ENCODE results near the gene SH3BP5.

SH3BP5 gene

DNA sequence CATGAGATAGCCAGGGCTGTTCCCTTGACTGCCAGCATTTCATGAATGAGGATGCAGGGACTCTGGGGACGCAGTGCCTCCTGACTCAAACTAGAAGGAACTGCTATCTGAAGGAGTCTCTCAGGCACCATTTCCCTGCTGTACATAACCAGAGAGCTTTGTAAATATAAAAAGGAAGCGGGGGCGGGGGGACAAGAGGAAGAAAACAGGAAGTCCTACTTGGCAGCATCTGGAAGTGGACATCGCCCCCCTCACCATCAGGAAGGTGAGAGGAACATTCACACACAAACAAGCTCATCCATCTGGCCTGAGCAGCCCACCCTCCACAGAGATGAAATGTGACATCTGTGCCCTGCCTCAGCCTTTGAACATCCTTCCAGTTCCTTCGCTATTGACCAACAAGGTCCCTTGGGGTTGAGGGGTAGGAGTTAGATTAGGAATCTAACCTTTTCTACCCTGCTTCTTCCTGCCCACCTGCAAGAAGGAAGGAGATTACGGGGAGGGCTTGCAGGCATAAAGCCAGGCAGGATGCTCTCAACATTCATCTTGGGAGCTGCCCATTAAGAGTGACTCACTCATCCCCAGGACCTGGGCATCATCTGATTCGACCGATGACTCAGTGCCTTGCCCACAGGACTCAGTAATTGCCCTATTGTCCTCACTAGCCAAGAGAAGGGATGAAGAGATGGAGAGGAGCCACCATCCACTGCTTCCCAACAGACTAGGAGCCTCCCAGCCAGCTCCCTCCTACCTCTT lies 31.9 kb downstream of the SH3BP5 start:
- DNase-seq: peak in 2 of 58 donors; percentile 22 to 75

DNA sequence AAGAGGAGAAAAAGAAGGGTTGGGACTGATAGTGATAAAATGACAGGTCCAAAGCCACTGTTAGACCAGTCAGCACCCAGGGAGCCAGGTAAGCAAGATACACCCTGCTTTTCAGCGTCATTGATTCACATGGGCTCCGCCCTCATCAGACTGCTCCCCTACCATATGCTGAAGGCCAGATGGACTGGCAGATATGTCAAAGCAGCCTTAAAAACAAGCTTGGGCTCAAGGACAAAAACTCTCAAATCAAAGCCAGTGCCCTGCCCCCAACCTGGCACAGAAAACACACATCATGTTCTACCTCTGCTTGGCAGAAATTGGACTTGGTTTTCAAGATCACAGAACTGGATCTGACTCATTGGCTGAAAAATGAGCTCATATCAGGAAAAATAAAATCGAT lies 33.4 kb downstream of the SH3BP5 start:
- peak in 4 of 58 donors; percentile 9 to 43 (median 22) for DNase-seq

DNA sequence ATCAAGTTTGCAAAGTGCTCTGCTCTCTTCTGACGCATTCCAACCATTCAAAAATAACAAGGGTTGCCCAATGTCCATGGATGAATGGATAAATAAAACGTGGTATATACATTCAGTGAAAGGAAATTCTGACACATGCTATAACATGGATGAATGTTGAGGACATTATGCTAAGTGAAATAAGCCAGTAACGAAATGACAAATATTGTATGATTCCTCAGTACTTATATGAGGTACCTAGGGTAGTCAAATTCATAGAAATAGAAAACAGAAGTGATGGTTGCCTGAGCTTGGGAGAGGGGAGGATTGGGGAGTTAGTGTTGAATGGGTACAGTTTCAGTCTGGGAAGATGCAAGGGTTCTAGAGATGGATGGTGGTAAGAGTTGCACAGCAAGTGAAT lies 33.9 kb downstream of the SH3BP5 start:
- no peak for DNase-seq

DNA sequence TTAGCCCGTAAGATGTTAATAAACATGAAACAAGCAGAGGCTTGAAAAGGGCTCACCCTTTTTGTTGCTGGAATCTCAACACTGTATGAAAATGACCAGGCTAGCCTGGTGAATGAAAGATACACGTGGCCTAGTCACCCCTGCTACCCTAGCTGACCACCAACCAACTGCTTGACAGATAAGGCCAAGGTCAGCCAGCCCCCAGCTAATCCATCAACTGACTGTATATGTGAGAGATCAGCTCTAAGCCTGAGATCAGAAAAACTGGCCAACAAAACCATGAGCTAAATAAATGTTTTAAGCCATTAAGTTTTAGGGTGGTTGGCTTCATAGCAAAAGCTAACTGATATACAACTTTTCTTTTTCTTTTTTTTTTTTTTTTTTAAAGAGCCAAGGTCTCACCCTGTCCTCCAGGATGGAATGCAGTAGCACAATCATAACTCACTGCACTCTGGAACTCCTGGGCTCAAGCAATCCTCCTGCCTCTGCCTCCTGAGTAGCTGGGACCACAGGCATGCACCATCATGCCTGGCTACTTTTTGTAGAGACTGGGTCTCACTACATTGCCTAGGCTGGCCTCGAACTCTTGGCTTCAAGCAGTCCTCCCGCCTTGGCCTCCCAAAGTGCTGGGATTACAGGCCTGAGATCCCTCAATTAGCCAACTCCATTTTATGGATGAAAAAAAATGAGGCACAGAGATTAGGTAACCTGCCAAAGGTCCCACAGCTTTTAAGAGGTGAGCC lies 34.6 kb downstream of the SH3BP5 start:
- DNase-seq: no peak

DNA sequence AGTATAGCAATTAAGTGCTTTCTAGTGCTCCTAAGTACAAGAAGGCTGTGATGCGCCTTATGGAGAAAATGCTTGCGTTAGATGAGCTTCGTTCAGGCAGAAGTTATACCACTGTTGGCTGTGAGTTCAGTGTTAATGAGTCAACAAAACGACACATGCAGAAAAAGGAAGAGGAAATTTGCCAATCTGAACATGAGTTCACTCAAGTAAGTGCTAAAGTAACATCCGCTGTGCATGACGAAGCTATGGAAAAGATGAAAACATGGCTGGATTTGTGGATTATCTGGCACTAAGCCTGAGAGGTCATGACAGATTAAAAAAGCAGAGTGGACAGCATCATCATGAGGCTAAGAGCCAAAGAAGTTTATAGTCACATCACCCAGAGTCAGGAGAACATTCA lies 36.9 kb downstream of the SH3BP5 start:
- DNase-seq: peak in 1 of 58 donors; percentile 53

DNA sequence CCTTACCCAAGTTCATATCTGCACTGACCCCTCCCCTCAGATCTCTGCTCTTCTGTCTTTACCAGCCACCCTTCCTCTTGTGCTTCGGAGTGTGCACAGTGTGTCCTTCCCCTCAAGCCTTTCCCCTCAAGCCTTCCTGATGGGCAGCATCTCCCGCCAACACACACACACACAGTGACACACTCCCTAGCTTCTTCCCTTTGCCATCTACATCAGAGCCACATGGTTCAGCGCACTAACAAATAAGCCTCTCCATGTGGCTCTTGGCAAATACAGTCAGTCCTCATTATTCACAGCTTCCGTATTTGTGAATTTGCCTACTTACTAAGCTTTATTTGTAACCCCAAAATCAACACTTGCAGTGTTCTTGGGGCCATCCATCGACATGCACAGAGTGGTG lies 37.5 kb downstream of the SH3BP5 start:
- DNase-seq: peak in 1 of 58 donors; percentile 22

DNA sequence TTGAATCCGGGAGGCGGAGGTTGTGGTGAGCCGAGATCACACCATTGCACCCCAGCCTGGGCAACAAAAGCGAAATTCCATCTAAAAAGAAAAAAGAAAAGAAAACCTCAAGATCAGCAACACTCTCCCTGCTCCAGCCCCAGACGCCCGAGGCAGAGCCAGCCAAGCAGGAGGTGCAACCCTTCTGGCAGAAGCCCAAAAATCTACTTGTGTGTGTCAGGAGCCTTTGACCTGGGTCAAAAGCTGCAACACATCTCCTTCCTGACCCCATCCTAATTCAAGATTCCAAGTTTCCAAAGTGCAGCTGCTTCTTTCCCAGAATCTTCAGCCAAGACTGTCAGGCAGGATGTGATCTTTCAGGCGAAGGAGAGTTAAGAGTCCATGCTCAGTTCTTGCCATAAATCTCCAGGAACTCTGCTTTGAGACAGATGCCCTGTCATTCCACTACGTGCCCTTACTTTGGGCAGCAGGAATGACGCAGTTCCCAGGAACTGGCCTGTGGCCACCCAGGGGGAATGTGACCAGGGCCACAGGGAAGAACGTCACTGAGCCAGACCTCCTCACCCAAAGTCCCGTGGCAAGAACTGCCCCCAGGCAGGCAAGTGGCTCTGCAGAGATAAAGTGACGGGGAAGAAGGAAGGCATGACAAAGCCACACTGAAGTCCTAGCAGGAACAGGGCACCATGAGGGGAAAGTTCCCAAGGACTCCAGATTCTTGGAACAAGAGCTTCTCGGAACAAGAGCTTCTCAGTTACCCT lies 39.4 kb downstream of the SH3BP5 start:
- peak in 3 of 58 donors; percentile 19 to 27 (median 24) for DNase-seq

DNA sequence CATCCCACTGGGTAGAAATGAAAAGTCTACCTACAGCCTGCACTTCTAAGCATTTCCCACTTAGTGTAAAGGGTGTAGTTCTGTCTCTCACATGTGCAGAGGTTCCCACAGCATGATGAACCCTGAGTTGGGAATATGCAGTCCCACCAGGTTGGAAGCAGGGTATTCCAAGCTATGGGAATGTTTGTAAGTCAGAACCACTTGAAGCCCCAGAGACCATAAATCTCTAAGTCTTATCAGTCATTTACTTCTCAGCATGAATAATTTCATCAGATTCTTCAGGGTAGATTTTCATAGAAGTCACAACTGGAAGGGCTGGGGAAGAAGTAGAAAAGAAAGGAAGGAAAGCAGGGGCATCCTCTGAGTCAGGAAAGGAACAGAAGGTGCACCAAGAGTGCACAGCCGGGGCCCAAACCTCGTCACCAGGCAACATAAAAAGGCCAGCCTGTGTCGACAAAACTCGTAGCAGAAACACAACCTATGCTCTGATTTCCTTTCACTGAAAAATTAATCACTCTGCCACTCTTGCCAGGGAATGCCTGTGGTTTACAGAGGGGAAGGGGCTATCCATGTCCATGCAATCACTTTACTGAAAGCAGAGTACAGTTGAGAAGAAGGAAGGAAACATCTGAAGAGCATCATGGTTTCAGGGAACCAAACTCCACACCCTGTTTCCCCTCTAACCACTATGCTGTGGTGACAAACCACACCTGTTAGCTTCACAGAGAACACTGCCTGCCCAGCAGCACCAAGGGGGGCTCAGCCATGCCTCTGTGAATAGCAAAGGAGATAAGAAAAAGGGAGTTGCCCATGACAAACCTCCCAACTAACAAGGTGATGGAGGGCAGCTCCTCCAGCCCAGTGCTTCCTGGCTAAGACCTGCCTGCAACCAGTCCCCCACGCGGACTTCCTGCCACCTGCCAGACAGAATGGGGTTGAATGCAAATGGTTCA lies 40.5 kb downstream of the SH3BP5 start:
- DNase-seq: no peak

DNA sequence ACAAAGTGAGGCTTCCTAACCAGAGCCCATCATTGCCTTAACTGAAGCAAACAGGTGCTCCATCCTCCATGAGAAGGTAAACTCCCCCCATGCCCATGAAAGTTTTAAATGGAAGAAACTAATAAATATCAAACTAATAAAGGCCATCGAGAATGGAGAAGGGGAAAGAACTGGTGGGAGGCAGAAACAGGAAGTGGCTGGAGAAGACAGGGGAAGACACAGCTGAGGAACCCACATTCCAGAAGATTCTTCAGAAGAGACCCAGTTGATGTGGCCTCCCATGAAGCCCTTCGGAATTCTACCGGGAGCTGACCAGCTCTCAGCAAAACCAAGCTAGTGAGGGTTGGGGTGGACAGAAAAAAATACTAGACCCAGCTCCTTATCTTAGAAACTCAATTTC lies 41.6 kb downstream of the SH3BP5 start:
- no peak for DNase-seq

DNA sequence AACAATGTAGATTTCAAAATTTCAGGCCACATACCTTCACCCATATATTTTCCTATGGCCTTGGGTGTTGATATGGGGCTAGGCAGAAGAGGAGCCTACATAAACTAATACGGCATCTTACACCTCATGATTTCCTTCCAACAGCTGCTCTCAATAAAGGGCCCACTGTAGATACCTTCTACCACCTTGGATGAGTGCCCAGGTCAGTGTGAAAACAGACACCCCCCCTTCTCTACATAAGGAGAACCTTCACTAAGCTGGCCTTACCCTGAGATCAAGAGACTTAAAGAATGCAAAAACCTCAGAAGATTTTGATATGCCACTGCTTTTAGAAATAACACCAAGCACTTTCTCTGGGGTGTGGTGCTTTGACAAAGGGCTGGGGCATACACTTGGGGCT lies 42.7 kb downstream of the SH3BP5 start:
- no peak for DNase-seq

DNA sequence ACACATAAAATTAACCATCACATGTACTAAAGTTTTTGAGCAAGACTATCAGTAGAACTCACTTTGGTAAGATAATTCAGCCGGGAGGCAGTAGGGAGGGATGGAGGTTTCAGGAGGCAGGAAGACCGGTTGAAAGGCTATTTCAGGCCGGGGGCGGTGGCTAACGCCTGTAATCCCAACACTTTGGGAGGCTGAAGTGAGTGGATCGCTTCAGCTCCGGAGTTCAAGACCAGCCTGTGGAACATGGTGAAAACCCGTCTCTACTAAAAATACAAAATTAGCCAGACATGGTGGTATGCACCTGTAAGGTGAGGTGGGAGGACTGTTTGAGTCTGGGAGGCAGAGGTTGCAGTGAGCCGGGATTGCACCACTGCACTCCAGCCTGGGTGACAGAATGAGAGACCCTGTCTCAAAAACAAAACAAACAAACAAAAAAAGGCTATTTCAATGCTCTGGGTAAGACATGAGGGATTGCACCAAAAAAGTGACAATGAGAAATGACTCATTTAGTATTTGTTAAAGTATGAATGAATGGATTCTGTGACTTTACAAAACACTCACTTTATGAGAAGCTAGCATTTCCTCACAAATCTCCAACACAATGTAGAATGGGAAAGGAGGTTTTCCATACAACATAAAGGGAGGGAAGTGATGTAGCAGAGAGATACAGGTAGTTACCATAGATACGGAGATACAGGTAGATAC lies 43.9 kb downstream of the SH3BP5 start:
- no peak for DNase-seq

DNA sequence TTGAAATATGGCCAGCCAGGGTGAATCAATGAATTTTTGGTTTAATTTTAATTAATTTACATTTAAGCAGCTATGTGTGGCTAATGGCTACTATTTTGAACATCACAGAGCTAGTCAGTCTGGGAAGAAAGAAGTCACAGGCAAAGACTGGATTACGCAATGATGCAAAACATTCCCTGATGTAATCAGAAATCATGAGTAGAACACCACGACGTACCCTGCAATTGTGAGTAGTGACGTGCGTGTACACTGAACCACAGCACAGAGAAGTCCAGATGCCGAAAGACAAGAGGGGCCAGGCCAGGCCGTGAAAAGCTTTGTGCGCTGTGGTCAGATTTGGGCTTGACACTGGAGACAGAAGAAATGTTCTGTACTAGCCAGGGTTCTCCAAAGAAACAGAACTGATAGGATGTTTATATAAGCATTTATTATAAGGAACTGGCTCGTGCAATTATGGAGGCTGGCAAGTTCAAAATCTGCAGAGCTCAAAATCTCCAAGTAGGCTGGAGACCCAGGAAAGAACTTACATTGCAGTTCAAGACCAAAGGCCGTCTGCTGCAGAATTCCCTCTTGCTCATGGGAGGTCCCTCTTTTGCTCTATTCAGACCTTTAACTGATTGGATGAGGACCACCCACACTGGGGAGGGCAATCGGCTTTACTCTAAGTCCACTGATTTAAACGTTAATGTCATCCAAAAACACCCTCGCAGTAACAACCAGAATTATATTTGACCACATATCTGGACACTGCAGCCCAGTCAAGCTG lies 44.6 kb downstream of the SH3BP5 start:
- peak in 2 of 58 donors; percentile 21 to 61 for DNase-seq

DNA sequence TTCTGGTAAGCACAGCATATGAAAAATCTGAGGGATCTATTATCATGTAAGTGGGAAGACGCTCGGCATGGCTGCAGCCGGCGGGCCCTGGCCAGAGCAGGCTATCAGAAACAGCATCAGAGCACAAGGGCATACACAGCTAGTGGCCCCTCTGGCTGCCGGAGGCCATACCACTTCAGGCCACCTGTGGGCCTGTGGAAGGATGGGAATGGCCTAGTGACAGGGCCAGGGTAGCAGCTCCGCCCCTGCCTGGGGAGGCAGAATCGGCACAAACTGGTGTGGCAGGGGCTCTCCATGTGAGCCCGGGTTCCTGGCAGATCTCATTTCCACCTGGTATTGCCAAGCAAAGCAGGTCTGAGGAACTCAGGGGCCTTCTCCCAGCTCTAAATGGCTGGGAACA lies 46.4 kb downstream of the SH3BP5 start:
- DNase-seq: no peak

DNA sequence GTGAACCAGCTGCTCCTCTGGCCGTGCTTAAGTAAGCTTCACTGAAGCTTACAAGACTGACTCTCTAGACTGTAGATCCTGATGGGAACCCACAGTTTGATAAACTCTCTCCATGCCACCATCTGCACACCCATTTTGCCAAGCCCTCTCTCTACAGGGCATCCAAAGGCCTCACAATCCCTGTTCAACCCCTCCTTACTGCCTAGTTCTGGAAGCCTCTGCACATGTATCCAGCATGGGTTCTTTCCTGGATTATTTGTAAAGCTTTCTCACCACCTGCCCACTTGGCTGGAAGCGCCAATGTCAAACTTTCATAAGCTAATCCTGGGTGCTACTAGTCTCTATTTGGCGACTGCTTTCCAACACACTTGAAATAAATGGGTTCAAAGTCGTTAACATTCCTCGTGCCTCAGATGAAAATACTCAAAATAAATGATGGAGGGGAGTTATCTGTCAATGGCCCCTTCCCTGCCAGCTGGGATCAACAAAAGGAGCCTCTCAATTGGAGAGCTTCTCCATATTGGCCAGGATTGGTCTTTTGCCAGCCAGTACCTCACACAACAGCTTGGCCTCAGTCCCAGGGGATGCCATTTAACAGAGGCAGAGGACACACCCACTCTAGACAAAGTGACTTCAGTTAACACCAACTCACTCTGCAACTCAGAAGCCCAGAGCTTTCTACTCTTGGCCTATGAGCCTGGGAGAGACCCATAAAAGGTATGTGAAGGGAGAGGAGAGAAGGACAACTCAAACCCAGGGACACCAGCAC lies 48.1 kb downstream of the SH3BP5 start:
- DNase-seq: peak in 2 of 58 donors; percentile 47 to 76

DNA sequence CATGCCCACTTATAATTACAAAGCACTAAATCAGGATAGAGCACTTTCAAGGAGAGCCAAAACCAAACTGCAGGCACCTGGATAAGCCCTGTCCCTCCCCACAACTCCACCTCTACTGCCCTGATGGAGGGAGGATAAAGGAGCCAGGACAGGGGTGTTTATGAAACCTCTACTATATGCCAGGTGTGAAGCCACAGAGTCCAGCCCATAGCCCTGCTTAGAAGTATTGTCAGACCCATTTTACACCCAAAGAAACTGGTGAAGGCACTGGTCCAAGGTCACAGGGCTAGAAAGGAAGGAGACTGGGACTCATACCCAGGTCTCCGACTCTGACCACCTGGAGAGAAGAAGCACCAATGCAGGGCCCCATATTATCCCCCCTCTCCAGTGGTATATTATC lies 48.7 kb downstream of the SH3BP5 start:
- no peak for DNase-seq

DNA sequence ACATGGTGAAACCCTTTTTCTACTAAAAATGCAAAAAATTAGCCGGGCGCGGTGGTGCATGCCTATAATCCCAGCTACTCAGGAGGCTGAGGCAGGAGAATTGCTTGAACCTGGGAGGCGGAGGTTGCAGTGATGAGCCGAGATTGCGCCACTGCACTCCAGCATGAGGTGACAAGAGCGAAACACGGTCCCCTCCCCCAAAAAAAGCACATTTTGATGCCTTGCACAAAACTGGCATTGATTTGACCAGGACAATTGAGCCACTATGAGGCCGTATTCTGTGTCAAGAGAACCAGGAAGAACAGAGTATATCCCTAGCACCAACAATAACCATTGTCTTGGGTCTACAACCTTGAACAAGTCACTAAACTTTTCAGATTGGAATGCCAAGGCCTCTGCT lies 50.6 kb downstream of the SH3BP5 start:
- DNase-seq: peak in 14 of 58 donors; percentile 21 to 75 (median 34)

DNA sequence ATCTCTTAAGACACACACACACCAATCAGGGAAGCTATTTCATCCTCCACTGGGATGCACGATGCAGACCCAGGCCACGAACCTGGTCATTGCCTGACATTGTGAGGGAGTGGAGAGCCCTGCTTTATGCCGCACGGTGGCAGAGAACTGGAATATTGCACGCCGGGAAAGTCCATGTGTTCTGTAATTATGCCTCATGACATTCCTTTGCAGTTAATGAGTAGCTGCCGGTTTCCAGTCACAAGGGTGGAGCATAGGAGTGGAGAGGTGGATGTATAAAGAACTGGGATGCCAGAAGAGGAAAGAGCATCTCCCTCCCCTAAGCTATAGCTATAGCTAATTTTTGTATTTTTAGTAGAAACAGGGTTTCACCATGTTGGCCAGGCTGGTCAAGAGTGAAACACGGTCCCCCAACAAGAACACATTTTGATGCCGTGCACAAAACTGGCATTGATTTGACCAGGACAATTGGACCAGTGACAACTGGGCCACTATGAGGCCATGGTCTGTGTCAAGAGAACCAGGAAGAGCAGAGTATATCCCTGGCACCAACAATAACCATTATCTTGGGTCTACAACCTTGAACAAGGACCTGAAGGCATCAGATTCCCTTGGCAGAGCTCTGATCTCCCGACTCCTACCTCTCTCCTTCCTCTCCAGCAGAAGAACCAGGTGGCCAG lies 51.4 kb downstream of the SH3BP5 start:
- peak in 6 of 58 donors; percentile 13 to 42 (median 29) for DNase-seq
